Thyroid gland (tissue), 4 donors: ENCODE measurements around the gene SH3GL1. TPM values are rescaled to one million over a fixed set of nuclear protein-coding genes. Genes with fewer than 3 reads are reported as not detected.
A peak's percentile ranks its signal among the peaks of the same experiment; 100 is the strongest.

Source experiments
- DNase-seq, 2 donors: peaks; one replicate each; pipeline ENCODE4 v3.0.0-alpha.2; 2019
- H3K27ac ChIP-seq, 3 donors: fragments of 200-600 bp; sonication (generic); 1 replicate in 2 of 3; 2 replicates in 1 of 3; pipeline ENCODE4 v1.5.1; 2016 to 2019; ENCODE audit warnings: mild to moderate bottlenecking in 1 of 3, moderate library complexity in 1 of 3
- H3K27me3 ChIP-seq: fragments of 200-600 bp; sonication (generic); one replicate; pipeline ENCODE4 v1.5.1; 2019
- H3K36me3 ChIP-seq, 2 donors: fragments of 200-600 bp; sonication (generic); one replicate each; pipeline ENCODE4 v1.5.1; 2016 to 2019
- H3K4me1 ChIP-seq, 2 donors: fragments of 200-600 bp; sonication (generic); one replicate each; pipeline ENCODE4 v1.5.1; 2017 to 2019
- H3K4me3 ChIP-seq, 3 donors: fragments of 200-600 bp; sonication (generic); replicated peaks in 1 of 3; 1 replicate in 2 of 3; 2 replicates in 1 of 3; pipeline ENCODE4 v1.5.1; 2016; ENCODE audit warnings: mild to moderate bottlenecking in 1 of 3
- H3K9me3 ChIP-seq: fragments of 200-600 bp; sonication (generic); one replicate; pipeline ENCODE4 v1.5.1; 2017
- CTCF ChIP-seq, 6 experiments: fragments of 200-600 bp in 3 of 6; fragments of 450-650 bp in 3 of 6; sonication (generic) in 3 of 6; IDR thresholded peaks; one replicate each; pipeline ENCODE4 v1.5.1; 2016 to 2019; ENCODE audit warnings: antibody characterized with exemption in 6 of 6, mild to moderate bottlenecking in 2 of 6, inconsistent platforms in 1 of 6, moderate library complexity in 1 of 6
- POLR2A ChIP-seq, 2 donors: fragments of 450-650 bp; IDR thresholded peaks; one replicate each; pipeline ENCODE4 v1.6.1; 2017; ENCODE audit warnings: antibody characterized with exemption in 2 of 2, mild to moderate bottlenecking in 2 of 2, moderate library complexity in 1 of 2
- WGBS, 2 donors: methylation state at CpG; one replicate each; pipeline ENCODE4 v1.1.5; 2017; 5-methylcytosine and 5-hydroxymethylcytosine counted together
- intact Hi-C: fragments of 100-400 bp; cut with DNase I; formaldehyde crosslinking; loops from one replicate; pipeline ENCODE4 v1.15.1; 2023
- total RNA-seq, 4 donors: library from RNA; depleted of rRNA; stranded (reverse); fragments of >200 nt; gene quantifications; one replicate each; pipeline ENCODE4 v1.2.3, GENCODE V29; 2016

SH3GL1 gene
- total RNA-seq, 4 donors from 2014 or later = 33.1 to 42.4 (median 36.7) TPM

GRCh38 chr19:4376028-4376670 lies 24.2 kb downstream of the SH3GL1 start:
- H3K4me1 ChIP-seq = peaks cover 64 to 94% of the 10 kb centered on the region in 2 donors
- intact Hi-C loops = no loop called here
- no peaks in the 10 kb centered on the region for H3K9me3 ChIP-seq
- peak overlapping the region in 2 of 3 donors; percentile 87 to 91 for H3K27ac ChIP-seq
- TF ChIP-seq CTCF (IDR thresholded peaks at IDR 0.05) (no peak), POLR2A (IDR thresholded peaks at IDR 0.05) (no peak)
- 73 to 74% methylated on average over 15 to 16 of the region's 16 CpGs for WGBS, 2 donors
- no peaks in the 10 kb centered on the region for H3K27me3 ChIP-seq
- H3K36me3 ChIP-seq = no peaks in the 10 kb centered on the region
- no peak overlapping the region for H3K4me3 ChIP-seq
- no peak for DNase-seq

- Histone ChIP-seq H3K9me3 (no peaks in the 10 kb centered on the region), H3K4me3 (no peak overlapping the region), H3K27me3 (no peaks in the 10 kb centered on the region), H3K4me1 (peaks cover 72 to 97% of the 10 kb centered on the region in 2 donors), H3K36me3 (no peaks in the 10 kb centered on the region), H3K27ac (peak overlapping the region; percentile 85 to 91 (median 87))
- peak; percentile 84 to 85 for DNase-seq
- 28 to 30% methylated on average over 12 to 16 of the region's 16 CpGs for WGBS, 2 donors
- intact Hi-C loops = no loop called here
- peak in 1 of 6 experiments; percentile 19 for TF ChIP-seq CTCF (IDR thresholded peaks at IDR 0.05)
- TF ChIP-seq POLR2A (IDR thresholded peaks at IDR 0.05) = no peak
These were observed 25.0 kb downstream of the SH3GL1 start for GRCh38 chr19:4375164-4376027.

GRCh38 chr19:4374498-4375163 lies 25.7 kb downstream of the SH3GL1 start:
- no peak overlapping the region for H3K4me3 ChIP-seq
- WGBS, 2 donors = 40 to 55% methylated on average over 2 to 5 of the region's 27 CpGs

GRCh38 chr19:4373601-4374497 lies 26.5 kb downstream of the SH3GL1 start:
- 43 to 56% methylated on average over 19 to 24 of the region's 25 CpGs for WGBS, 2 donors
- Histone ChIP-seq H3K9me3 (no peaks in the 10 kb centered on the region), H3K27ac (peak overlapping the region; percentile 64 to 91 (median 87)), H3K27me3 (no peaks in the 10 kb centered on the region), H3K36me3 (no peaks in the 10 kb centered on the region), H3K4me3 (no peak overlapping the region), H3K4me1 (peaks cover 75 to 97% of the 10 kb centered on the region in 2 donors)
- peak; percentile 51 to 65 for DNase-seq
- intact Hi-C loops = no loop called here
- no peak for TF ChIP-seq CTCF (IDR thresholded peaks at IDR 0.05)
- no peak for TF ChIP-seq POLR2A (IDR thresholded peaks at IDR 0.05)

More at GRCh38 chr19:4374498-4375163, 25.7 kb downstream of the SH3GL1 start:
- Histone ChIP-seq H3K27me3 (no peaks in the 10 kb centered on the region), H3K4me1 (peaks cover 75 to 97% of the 10 kb centered on the region in 2 donors), H3K9me3 (no peaks in the 10 kb centered on the region), H3K27ac (peak overlapping the region; percentile 85 to 91 (median 87)), H3K36me3 (no peaks in the 10 kb centered on the region)
- peak; percentile 74 to 80 for DNase-seq
- intact Hi-C loops = no loop called here
- TF ChIP-seq POLR2A (IDR thresholded peaks at IDR 0.05) (no peak), CTCF (IDR thresholded peaks at IDR 0.05) (no peak)
